ENCODE measurements around the gene DOK5.
"Not testable (repeated sequence)": the region's sequence is repeated elsewhere in the genome, so short reads cannot be mapped to it uniquely, and the experiment has no call there.

DOK5 gene

DNA sequence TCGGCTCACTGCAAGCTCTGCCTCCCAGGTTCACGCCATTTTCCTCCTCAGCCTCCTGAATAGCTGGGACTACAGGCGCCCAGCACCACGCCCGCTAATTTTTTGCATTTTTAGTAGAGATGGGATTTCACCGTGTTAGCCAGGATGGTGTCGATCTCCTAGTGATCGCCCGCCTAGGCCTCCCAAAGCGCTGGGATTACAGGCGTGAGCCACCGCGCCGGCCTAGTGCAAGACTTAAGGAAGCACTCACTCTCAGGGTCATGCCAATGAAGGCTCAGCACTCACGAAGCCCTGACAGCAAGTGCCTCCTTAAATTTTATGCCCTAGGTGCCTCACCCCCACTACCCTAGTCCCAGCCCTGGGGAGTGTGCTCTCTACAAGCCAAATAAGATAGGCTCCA lies 4.7 kb upstream of the DOK5 start:
- no peak for DNase-seq (ENCODE audit: low read depth in 4 of 4, low spot score in 1 of 4)

DNA sequence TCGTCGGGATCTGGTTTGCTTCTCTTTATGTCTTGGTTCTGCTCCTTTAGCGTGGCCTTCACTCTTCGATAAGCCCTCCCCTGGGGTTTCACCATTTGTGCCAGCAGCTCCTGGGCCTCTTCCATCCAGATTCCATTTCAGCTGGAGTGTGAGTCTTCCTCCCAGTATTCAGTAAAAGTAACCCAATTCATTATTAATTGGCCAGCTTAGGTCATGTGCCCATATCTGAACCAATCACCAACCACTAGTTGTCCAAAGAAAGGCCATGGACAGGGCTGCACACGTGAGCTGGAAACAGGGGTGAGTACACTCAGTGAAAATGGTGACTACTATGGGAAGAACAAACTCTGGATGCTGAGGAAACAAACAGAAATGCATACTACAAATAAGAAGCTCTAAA lies 2.8 kb upstream of the DOK5 start:
- no peak for DNase-seq (ENCODE audit: low read depth in 4 of 4, low spot score in 1 of 4)

DNA sequence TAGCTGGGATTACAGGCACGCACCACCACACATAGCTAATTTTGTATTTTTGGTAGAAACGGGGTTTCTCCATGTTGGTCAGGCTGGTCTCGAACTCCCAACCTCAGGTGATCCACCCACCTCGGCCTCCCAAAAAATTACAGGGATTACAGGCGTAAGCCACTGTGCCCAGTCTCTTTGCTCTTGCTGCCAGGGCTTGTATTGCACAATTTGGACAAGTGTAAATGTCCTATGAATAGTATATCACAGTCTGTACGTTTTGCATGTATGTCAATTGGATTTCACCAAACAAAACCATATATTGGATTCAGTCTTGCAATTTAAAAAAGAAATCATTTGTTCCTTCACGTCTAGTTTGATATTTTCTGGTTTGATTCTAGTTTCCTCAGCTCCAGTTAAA lies 2.1 kb upstream of the DOK5 start:
- DNase-seq (ENCODE audit: low read depth in 4 of 4, low spot score in 1 of 4), result no peak

DNA sequence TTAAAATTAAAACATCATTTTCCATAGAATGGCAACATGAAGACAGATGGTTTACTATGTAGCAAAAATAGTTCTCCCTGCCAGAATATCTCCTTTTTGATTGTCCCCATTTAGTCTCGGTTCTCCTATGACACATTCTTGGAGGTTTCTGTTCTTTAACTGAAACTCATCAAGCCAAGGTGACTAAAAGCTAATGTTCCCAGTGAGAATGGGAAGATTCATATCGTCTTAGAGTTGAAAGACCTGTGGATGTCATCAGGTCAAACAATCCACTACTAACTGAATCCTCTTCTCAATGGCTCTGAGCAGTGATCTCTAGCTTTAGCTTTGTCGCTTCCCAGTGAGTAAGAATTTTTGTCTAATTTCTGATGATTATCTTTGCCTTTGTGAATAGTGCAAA lies 1.3 kb upstream of the DOK5 start:
- no peak for DNase-seq (ENCODE audit: low read depth in 4 of 4, low spot score in 1 of 4)

DNA sequence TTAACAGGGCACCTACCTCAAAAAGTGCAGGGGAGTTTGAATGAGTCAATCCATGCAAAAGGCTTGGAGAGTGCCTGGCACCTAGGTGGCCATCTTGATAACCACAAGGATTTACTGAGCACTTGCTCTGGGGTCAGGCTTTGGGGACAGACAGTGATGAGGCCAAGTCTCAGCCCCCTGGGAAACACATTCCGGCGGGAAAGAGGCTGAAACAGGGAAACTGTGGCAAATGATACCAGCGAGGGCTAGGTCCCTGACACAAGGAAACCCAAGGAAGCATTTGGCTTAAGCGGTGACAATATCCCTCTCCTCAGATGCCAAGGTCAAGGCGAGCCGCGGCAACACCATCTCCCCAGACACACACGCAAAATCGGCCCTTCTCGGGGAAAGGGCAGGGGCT lies 527 bp upstream of the DOK5 start:
- no peak for DNase-seq (ENCODE audit: low read depth in 4 of 4, low spot score in 1 of 4)

DNA sequence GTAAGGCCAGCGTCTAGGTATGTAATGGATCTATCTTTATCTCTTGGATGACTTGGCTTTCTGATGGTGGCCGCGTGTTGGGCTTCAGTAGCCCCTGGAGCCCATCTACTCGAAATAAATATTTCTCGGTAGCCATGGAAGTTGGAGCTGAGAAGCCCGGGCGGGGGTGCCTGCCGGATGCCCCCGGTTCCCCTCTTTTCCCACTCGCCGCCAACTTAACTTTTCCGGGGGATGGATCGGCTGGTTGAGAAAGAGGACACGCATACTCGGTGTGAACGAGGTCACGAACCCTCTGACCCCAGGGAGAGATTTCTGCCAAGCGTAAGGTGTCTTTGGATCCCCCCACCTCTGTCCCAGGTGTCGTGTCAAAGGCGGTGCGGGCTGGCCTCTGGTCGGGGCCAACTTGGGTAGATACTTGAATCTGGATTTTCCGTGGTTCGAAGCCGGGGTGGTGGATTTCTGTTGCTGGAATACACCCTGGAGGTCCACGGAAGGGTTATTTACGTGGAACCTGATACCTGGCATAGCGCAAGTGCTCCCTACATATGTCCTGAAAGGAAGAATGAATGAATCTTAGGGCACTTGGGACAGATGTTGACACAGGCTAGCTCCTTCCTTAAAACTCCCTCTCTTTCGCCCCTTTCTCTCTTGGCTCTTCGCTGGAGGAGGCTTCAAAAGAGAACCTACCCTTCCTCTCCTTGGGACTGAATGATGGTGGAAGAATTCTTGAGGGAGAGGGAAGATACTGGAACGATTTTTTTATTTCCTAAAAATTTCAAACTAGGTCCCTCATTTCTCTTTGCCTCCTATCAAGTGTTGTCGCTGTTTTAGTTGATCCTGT lies 996 bp downstream of the DOK5 start:
- no peak for DNase-seq (ENCODE audit: low read depth in 4 of 4, low spot score in 1 of 4)

DNA sequence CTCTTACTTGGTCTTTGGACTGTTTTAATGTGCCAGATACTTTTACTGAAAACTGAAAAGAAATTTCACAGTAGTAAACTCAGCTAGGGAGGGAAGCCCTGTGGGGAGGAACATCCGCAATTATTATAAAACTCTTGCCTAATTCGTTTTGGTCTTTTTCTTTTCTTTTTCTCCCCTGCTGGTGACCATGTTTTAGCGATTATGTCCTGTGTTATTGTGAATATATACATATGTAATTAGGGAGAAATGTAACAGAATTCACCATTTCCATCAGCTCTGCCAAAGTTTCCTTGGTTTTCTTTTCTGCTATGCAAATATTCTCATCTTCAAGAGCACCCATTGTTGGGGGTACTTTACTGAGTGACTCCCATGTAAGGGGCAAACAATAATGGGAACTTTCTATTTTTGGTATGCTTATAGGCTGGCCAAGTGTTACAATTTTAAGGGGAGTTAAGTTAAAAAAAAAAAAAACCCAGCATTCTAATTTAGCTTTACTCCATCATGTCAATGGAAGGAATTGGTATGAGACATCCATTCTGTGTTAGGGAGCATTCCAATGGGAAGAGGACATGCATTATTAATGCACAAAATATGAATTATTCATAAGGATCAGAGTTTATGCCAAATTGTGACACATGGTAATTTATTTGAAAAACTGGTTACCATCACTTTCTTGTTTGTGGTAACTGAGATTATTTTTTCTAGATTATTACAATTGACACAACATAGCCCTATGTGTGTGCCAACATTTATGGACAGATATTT lies 2.0 kb downstream of the DOK5 start:
- no peak for DNase-seq (ENCODE audit: low read depth in 4 of 4, low spot score in 1 of 4)

DNA sequence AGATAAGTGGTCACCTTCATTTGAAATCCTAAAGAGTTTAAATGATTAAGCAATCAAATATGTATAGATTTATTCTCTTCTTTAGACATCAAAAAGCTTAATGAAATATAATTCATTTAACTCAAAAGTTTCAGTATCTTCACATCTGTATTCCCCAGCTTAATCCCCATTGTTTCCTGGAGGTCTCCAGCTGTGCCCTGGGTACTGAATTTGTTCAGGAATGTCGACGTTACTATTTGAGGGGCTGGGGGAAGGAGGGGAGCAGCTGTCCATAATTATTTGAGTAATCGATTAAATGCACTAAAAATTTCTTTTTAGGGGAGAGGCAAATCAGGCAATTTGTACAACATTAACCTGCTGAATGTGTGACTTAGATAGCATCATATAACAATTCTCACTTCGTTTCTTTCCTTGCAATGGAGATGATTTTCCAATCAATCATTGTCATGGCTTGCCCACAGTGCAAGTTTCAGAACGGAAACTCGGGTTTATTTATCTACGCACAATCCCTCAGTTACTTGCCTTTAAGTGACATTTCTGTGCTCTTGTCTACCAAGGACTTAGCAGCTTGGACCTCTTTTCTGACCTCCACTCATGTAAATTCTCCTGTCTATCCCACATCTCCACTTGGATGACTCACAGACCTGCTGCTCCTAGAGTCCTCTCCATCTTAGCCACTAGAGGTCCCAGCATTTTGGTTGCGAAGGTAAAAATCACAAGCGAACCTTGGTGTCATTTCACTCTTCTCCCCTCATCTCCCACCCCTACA lies 3.9 kb downstream of the DOK5 start:
- no peak for DNase-seq (ENCODE audit: low read depth in 4 of 4, low spot score in 1 of 4)

DNA sequence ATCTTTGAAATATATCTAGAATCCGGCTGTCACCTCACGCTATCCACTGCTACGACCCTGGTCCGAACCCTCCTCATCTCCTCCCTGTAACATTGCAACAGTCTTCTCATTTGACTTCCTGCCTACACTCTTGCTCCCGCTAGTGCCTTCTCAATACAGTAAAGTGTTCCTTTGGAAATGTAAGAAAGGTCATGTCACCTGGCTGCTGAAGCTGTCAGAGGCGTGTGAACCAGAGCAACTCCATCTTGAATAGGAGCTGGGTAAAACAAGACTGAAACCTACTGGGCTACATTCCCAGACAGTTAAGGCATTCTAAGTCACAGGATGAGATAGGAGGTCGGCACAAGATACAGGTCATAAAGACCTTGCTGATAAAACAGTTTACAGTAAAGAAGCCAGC lies 4.5 kb downstream of the DOK5 start:
- not testable (repeated sequence) for DNase-seq (ENCODE audit: low read depth in 4 of 4, low spot score in 1 of 4)

DNA sequence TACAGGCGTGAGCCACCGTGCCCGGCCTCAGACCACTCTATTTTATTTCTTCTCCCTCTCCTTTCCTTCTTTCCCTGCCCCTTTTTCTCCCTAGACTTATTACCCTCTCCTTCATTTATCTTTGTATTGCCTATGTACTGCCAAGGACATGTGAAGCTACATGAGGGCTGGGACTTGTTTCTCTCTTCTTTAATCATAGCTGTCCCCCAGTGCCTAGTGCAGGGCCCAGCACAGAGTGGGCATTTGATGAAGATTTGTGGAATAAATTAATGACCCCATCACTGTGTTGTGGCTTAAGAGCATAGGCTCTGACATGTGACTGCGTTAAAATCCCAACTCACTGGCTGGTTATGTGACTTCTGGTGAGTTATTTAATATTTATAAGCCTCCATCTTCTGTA lies 6.0 kb downstream of the DOK5 start:
- no peak for DNase-seq (ENCODE audit: low read depth in 4 of 4, low spot score in 1 of 4)

DNA sequence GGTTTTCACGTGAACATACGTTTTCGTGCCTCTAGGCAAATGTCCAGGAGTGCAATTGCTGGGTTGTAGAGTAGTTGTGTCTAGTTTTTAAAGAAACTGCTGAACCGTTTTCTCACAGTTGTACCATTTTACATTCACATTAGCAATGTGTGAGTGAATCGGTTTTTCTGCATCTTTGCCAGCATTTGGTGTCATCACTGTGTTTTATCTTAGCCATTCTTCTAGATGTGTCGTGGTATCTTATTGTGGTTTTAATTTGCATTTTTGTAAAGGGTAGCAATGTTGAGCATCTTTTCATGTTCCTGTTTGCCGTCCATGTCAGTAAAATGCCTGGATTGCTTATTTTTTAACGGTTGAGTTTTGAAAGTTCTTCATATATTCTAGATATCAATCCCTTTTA lies 10.2 kb downstream of the DOK5 start:
- DNase-seq (ENCODE audit: low read depth in 4 of 4, low spot score in 1 of 4), result no peak

DNA sequence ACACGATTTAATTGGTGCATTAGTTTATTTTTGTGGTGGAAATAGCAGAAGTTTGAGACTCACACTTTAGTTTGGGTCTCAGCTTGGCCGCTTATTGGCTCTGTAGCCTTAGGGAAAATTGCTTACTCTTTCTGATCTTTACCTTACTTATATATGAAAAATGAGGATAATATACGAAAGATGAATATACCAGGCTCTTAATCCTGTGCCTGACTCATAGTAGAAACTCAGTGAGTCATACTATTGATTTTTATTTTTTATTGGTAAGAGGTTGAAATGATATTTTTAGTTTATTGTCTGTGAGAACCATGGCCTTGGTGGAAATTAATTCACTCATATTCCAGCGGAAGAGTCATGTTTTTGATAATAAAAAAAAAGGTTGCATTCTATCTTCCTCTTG lies 11.2 kb downstream of the DOK5 start:
- no peak for DNase-seq (ENCODE audit: low read depth in 4 of 4, low spot score in 1 of 4)

DNA sequence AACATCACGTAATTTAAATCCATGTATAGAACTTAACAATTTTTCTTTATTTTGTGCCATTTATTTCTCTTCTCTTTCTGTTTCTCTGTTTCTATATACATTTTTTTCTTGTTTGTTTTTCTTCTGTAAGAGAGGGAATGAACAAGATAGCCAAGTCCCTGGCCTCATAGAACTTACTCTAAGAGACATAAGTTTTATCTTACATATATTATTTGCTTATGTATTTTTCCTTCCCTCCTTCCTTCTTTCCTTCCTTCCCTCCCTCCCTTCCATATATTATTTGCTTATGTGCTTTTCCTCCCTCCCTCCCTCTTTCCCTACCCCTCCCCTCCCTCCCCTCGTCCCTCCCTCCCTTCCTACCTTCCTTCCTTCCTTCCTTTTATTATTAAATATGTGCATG lies 13.0 kb downstream of the DOK5 start:
- DNase-seq (ENCODE audit: low read depth in 4 of 4, low spot score in 1 of 4), result no peak

DNA sequence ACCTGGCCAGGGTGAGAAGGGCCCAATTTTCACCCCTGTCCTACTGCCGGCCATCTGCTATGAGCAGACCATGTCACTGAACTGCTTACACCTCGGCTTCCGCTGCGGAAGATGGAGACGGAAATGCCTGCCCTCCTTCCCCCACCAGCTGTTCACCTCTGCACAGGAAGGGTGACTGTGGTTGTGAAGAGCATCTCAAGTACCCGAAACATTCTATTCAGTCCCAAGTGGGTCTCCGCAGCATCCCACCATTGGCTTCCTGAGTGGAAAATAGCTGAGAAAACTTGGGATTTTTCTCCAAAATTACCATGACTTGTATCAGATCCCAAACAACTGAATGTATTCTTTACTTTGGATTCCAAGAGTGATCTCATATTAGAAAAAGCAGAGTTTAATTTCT lies 16.1 kb downstream of the DOK5 start:
- no peak for DNase-seq (ENCODE audit: low read depth in 4 of 4, low spot score in 1 of 4)

DNA sequence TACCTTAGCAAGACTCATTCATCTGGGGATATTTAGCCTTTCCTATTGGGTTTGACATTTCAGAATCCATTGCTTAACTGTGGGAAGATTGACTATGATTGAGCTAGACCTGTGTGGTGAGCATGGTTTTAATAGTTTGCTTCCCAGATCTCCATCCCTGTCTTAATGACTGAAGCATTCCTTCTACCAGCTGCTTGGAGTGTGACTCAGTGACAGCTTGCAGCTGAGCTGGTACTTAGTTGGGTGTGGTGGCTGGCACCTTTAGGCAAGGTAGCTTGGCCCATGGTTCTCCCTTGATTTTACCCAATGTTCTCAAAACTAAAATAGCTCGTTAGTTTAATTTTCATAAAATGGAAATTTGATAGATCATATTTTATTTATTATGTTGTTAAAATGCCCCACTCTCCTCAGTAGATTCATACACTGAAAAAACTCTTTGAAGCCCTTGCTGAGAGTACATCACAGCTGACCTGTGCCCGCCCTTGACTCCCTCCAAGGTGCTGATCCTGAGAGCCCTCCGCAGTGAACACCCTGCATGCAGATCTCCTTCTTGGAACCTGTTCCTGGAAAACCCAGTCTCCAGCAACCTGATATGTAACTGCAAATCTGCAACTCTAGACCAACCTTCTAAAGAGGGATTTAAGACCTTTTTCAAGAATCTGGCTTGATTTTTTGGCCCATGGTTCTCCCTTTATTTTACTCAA lies 19.1 kb downstream of the DOK5 start:
- DNase-seq (ENCODE audit: low read depth in 4 of 4, low spot score in 1 of 4), result no peak

DNA sequence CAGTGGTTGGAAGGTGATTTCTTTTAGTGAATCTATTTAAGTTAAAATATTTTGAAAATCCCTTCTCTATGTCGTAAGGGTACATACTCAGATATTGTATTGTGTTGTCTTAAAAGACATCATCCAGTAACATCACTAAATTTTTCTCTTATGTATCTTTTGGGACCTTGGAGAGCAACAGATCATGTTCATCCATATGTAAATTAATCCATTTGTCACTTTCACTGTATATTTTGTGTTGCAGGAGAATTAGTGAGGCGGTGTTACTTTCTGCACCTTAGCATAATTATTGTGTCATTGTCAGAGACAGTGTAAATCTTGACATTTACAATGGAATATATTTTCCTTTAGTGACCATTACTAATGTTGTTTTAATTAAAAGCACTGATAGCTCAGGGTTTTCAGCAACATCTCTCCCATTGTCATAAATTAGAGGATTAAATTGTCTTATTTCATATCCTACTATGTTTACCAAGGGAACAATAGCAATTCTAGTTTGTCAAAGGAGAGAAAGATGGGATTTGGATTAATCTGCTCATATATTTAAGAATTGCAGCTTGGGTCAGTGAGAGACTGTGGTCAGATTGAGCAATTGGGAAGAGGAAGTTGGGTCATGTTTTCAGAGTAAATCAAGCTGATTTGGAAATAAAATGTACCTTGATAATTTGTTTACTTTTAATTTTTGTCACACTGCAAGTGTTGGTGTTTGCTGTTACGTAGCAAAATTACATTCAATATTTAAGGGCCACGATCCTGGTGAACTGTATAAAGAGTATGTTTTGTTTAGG lies 22.7 kb downstream of the DOK5 start:
- no peak for DNase-seq (ENCODE audit: low read depth in 4 of 4, low spot score in 1 of 4)

DNA sequence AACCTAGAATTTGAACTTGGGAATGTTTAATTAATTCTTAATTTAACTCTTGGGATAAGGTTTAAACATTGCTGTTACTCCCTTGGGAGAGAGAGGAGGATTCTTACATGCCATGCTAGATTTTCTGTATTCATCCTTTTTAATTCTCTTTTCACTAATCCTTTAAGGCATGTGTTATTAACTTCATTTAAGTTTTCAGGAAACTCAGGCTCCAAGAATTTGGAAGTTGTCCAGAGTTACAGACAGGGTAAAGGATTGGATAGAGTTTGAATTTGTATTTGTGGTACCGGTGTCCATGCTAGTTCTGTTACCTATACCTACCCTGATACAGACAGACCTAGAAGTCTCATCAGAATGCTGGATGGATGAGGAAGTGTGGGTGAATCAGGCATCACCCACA lies 23.7 kb downstream of the DOK5 start:
- DNase-seq (ENCODE audit: low read depth in 4 of 4, low spot score in 1 of 4), result no peak

DNA sequence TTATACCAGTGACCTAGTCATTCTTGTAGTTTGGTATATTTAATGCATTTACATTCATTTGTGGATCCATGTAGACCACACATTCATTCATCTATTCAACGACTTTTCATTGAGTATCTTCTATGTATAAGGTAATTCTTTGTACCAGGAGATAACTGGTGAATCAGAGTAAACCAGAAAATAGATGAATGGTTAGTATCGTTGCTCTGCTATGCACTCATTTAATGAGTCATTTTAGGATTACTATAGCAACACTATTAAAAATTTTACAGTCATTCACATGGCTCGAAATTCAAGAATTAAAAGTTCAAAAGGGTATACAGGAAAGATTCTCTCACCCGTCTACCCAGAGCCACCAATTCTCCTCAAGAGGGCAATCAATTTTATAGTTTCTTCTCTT lies 26.8 kb downstream of the DOK5 start:
- no peak for DNase-seq (ENCODE audit: low read depth in 4 of 4, low spot score in 1 of 4)

DNA sequence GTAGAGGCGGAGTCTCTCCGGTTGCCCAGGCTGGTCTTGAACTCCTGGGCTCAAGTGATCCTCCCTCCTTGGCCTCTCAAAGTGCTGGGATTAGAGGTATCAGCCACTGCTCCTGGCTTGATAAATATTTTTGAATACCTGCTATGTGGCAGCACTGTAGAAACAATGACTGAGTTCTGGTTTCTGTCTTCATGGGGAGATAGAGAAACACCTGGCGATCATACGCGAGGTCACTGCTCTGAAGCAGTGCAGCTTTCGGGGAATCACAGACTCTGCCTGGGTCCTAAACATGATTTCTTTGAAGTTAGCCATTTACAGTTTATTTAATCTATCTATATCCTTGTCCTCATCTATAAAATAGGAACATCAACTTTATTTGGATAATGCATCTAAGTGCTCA lies 31.2 kb downstream of the DOK5 start:
- DNase-seq (ENCODE audit: low read depth in 4 of 4, low spot score in 1 of 4), result no peak

DNA sequence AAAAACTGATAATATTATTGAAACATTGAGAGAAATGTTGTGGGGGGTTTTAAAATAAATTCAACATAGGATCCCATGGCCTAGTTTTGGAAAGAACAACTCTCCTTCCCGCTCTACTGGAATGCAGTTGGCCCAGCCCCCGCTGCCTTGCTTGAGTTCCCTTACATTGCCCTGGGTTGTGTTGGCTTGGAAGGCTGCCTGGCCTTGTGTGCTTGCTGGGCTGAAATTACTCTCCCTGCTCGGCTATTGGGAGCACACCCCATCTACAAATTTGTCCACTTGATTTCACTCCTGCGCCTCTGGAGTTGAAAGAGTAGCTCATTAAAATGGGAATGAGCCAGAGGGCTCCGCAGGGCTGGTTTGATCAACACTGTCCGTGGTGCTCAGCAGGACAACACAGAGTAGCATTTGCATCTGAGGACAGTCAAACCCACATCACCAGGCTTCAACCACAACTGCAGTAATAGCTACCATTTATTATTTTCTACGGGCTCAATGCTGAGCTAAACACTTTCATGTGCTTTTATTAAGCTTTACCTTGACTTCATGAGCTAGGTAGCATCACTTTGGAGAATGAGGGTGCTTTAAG lies 35.2 kb downstream of the DOK5 start:
- no peak for DNase-seq (ENCODE audit: low read depth in 4 of 4, low spot score in 1 of 4)
